ENCODE data around the gene PBX1. TPM values are rescaled to one million over a fixed set of nuclear protein-coding genes. Genes with fewer than 3 reads are reported as not detected.

Gene PBX1
- total and polyA plus RNA-seq, 2 experiments from 2014 or later, result 14.8 to 61.6 TPM

DNA sequence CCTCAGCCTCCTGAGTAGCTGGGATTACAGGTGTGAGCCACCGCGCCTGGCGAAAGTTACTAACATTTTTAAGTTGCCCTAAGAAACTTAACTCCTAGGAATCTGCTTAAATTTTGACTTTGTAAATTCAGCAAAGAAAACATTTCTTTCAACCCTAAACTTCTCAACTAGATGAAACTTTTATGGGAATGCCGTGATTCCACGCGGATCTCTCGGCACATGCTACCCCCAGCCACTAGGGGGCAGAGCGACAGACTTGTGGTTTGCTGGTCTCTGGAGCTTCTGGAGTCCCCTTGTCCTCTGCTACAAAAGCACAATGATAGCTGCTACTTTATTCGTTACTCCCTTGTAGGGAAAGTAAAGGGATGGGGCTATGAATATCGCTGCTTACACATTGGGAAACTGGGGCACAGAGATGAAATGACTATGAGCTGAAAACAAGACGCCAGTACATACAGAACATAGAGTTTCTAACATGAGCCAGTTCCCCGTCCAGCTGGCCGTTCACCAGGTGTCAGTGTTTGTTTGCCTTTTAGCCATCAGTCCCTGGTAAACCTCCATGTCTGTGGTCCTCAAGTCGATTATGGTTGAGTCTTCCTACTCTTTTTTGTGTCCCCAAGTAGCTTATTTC is 114.7 kb downstream of the PBX1 start:
- 88% methylated on average over 14 of the region's 14 CpGs for WGBS (ENCODE audit: low lambda C conversion rate, missing lambda C conversion rate)
- Histone ChIP-seq H3K27me3 (no peaks in the 10 kb centered on the region), H3K27ac (no peak overlapping the region), H3K9me3 (ENCODE audit: low read depth) (no peaks in the 10 kb centered on the region), H4K20me1 (ENCODE audit: insufficient read depth, poor library complexity, severe bottlenecking) (peaks cover 5% of the 10 kb centered on the region), H3K4me2 (no peak overlapping the region), H3K79me2 (peaks cover 86% of the 10 kb centered on the region), H3K4me3 (no peak overlapping the region), H3K4me1 (ENCODE audit: insufficient read depth) (peaks cover 30% of the 10 kb centered on the region), H3K9me2 (replicated peaks; ENCODE audit: insufficient read depth) (no peaks in the 10 kb centered on the region), H3K36me3 (replicated peaks; ENCODE audit: insufficient read depth, low read depth) (no peaks in the 10 kb centered on the region), H2AFZ (no peak overlapping the region)
- no peak for DNase-seq (ENCODE audit: low spot score)
- TF ChIP-seq EZH2 (IDR thresholded peaks at IDR 0.05; ENCODE audit: borderline replicate concordance), result no peak
- TF ChIP-seq, protein P1, sequence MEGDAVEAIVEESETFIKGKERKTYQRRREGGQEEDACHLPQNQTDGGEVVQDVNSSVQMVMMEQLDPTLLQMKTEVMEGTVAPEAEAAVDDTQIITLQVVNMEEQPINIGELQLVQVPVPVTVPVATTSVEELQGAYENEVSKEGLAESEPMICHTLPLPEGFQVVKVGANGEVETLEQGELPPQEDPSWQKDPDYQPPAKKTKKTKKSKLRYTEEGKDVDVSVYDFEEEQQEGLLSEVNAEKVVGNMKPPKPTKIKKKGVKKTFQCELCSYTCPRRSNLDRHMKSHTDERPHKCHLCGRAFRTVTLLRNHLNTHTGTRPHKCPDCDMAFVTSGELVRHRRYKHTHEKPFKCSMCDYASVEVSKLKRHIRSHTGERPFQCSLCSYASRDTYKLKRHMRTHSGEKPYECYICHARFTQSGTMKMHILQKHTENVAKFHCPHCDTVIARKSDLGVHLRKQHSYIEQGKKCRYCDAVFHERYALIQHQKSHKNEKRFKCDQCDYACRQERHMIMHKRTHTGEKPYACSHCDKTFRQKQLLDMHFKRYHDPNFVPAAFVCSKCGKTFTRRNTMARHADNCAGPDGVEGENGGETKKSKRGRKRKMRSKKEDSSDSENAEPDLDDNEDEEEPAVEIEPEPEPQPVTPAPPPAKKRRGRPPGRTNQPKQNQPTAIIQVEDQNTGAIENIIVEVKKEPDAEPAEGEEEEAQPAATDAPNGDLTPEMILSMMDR (IDR thresholded peaks at IDR 0.05; ENCODE audit: poor library complexity), result peak; percentile 49

DNA sequence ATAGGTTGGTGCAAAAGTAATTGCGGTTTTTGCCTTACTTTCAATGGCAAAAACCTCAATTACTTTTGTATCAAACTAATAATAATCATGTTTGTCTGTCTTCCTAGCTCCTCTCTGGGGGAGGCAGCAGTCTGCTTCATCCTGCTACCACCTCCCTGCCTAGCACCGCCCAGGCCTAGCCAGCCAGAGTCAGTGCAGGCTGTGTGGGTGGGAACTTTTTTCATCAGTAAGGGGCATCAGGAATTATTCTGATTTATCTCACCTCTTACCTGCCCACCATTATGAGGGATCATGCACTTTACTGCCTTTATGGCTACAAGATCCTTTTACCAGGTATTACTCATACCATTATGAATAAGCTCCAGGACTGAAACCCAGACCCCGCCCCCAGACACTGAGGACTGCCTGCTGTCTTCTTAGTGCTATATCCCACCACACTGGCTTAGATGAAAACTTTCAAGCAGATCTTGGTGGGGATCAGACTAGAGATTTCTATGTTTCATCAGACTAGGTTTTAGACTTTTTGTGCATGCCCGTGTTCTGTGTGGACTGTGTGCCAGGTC is 116.4 kb downstream of the PBX1 start:
- no peaks in the 10 kb centered on the region for H3K9me3 ChIP-seq (ENCODE audit: low read depth)
- H3K27ac ChIP-seq, result no peak overlapping the region
- no peak overlapping the region for H3K4me2 ChIP-seq
- no peaks in the 10 kb centered on the region for H3K27me3 ChIP-seq
- no peak overlapping the region for H3K4me3 ChIP-seq
- H2AFZ ChIP-seq, result no peak overlapping the region
- peaks cover 76% of the 10 kb centered on the region for H3K79me2 ChIP-seq
- H3K36me3 ChIP-seq (replicated peaks; ENCODE audit: insufficient read depth, low read depth), result no peaks in the 10 kb centered on the region
- no peaks in the 10 kb centered on the region for H3K9me2 ChIP-seq (replicated peaks; ENCODE audit: insufficient read depth)
- peak; percentile 45 for DNase-seq (ENCODE audit: low spot score)
- WGBS (ENCODE audit: low lambda C conversion rate, missing lambda C conversion rate), result 91% methylated on average over 4 of the region's 4 CpGs
- H4K20me1 ChIP-seq (ENCODE audit: insufficient read depth, poor library complexity, severe bottlenecking), result peaks cover 5% of the 10 kb centered on the region
- TF ChIP-seq, protein P1 (IDR thresholded peaks at IDR 0.05; ENCODE audit: poor library complexity), result no peak
- TF ChIP-seq EZH2phosphoT487 (IDR thresholded peaks at IDR 0.05; ENCODE audit: low read depth, severe bottlenecking, unreplicated experiment) (no peak), EZH2 (IDR thresholded peaks at IDR 0.05; ENCODE audit: borderline replicate concordance) (no peak)
- peaks cover 28% of the 10 kb centered on the region for H3K4me1 ChIP-seq (ENCODE audit: insufficient read depth)

DNA sequence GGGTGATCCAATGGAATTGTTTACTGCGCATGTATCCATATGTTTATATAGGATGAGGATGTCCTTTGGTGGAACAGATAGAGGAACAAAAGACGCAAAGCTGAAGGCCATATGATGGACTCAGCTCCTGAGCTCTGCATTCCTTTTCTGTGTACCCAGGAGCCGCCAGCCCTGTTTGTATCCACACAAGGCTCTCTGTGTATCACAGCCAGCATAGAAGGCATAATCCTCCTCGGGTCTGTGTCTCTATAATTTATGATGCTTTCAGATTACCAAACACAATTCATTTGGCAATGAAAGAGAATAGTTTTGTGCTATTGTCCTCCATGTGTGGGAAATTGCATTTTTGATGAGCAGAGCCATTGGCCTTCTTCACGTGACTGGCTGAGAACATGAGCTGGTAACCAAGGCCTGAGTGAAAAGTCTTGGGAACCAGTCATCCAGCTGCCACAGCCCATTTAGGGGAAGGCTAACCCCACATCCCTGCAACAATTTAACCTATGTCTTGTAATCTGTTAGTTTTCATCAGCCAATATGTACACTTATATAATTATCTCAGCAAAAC is 119.2 kb downstream of the PBX1 start:
- H3K27ac ChIP-seq, result no peak overlapping the region
- peaks cover 5% of the 10 kb centered on the region for H4K20me1 ChIP-seq (ENCODE audit: insufficient read depth, poor library complexity, severe bottlenecking)
- no peaks in the 10 kb centered on the region for H3K9me3 ChIP-seq (ENCODE audit: low read depth)
- H3K27me3 ChIP-seq, result no peaks in the 10 kb centered on the region
- H3K79me2 ChIP-seq, result peaks cover 66% of the 10 kb centered on the region
- no peaks in the 10 kb centered on the region for H3K9me2 ChIP-seq (replicated peaks; ENCODE audit: insufficient read depth)
- 88% methylated on average over 5 of the region's 5 CpGs for WGBS (ENCODE audit: low lambda C conversion rate, missing lambda C conversion rate)
- TF ChIP-seq, protein P1 (IDR thresholded peaks at IDR 0.05; ENCODE audit: poor library complexity), result no peak
- TF ChIP-seq EZH2 (IDR thresholded peaks at IDR 0.05; ENCODE audit: borderline replicate concordance), result no peak
- TF ChIP-seq EZH2phosphoT487 (IDR thresholded peaks at IDR 0.05; ENCODE audit: low read depth, severe bottlenecking, unreplicated experiment), result no peak
- H3K36me3 ChIP-seq (replicated peaks; ENCODE audit: insufficient read depth, low read depth), result no peaks in the 10 kb centered on the region
- DNase-seq (ENCODE audit: low spot score), result no peak
- no peak overlapping the region for H3K4me3 ChIP-seq
- no peak overlapping the region for H3K4me2 ChIP-seq
- peaks cover 10% of the 10 kb centered on the region for H3K4me1 ChIP-seq (ENCODE audit: insufficient read depth)
- no peak overlapping the region for H2AFZ ChIP-seq
